Fibroblast of peridontal ligament (primary cell): ENCODE data around the gene PAFAH1B2.
"Not testable (repeated sequence)": the region's sequence is repeated elsewhere in the genome, so short reads cannot be mapped to it uniquely, and the experiment has no call there.

Experiments
- DNase-seq: peaks from one replicate; pipeline ENCODE4 v3.0.0-alpha.2; 2010; ENCODE audit errors: extremely low read depth

Gene PAFAH1B2

DNA sequence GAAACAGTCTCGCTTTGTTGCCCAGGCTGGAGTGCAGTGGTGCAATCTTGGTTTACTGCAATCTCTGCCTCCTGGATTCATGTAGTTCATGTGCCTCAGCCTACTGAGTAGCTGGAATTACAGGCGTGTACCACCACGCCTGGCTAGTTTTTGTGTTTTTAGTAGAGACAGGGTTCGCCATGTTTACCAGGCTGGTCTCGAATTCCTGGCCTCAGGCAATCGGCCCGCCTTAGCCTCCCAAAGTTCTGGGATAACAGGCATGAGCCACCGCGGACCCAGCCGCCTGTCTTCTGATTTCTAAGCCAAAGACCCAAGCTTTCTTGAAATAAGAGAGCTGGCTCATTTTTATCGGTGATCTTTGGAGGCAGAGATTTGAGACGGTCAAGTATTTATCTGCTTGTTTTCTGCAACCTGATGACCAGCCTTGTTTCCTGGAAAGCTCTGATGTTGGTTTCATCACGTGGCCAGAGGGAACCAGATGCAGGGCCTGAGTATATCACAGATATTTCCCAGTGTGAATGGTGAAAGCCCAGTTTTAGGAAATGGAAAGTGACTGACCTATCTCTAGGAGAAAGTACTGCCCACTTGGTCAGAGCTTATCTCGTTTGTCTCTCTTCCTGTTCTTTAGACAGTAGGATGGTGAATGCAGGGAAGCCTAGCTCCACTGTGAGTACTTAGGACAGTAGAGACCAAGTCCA lies 28.8 kb downstream of the PAFAH1B2 start:
- peak; percentile 62 for DNase-seq

DNA sequence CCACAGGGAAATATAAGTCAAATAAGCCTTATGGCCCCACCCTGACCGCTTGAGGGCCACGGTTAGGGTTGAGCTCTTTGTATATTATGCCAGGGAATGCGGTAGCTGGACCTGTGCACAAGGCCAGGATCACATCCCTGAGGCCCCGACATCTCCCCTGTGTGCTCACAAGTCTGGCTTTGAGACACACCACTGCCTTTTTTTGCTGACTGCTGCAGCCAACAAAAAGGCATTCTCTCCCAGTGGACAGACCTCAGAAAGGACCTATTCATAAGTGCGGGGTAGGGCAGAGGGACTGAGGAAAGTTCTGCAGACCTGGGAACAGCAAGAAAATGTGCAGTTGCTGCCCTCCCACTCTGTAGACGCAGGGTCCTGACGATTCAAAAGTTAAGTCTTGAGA lies 31.0 kb downstream of the PAFAH1B2 start:
- DNase-seq, result no peak

DNA sequence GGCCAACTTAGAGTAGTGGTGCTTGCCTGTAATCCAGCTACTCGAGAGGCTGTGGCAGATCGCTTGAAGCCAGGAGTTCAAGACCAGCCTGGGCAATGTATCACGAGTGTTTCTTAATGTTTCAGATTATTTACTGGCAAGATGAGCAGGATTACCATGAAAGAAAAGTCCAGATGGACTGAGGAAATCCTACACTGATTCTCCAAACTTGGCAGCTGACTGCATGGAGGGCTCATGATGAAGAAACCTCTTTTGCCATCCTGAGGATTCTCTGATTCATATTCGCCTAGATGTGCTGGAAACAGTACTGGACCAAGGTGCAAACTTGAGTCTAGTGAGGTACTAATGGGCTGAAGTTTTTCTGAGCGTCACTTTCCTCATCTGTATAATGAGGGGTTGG lies 31.7 kb downstream of the PAFAH1B2 start:
- peak; percentile 55 for DNase-seq

DNA sequence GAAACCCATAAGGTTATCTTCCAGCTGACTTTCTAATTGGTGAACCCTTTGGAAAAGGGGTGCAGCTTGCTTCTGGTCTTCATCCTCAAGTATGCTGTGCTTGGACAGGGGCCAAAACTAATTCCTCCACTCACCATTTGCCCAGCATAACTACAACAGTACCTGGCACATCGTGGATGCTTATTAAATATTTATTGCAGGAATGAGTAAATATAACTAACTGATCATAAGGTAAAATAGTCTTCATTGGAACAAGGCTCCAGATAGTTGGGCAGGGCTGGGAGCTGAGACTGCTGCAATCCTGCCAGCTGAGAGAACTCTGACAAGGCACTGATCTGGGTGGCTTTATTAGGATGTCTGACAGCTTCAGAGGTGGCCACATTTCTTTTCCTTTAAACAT lies 32.1 kb downstream of the PAFAH1B2 start:
- DNase-seq, result no peak

DNA sequence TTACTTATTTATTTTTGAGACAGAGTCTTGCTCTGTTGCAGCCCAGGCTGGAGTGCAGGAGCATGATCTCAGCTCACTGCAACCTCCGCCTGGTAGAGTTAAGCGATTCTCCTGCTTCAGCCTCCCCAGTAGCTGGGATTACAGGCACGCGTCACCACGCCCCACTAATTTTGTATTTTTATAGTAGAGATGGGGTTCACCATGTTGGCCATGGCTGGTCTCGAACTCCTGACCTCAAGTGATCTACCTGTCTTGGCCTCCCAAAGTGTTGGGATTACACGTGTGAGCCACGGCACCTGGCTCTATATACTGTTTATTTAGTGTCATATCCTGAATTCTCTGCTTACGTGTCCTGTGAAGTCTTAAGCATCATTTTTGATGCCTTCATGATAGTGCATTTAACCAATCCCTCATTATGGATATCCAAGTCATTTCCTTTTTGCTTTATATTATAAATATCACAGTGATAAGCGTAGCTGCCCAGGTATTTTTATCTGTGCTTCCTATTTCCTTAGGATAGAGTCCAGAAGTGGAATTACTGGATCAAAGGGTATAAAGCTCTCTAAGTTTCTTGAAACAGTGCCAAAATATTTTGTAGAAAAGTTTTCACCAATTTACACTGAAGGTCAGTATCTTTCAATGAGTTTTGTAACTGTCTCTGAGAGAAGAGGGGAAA lies 33.6 kb downstream of the PAFAH1B2 start:
- no peak for DNase-seq

DNA sequence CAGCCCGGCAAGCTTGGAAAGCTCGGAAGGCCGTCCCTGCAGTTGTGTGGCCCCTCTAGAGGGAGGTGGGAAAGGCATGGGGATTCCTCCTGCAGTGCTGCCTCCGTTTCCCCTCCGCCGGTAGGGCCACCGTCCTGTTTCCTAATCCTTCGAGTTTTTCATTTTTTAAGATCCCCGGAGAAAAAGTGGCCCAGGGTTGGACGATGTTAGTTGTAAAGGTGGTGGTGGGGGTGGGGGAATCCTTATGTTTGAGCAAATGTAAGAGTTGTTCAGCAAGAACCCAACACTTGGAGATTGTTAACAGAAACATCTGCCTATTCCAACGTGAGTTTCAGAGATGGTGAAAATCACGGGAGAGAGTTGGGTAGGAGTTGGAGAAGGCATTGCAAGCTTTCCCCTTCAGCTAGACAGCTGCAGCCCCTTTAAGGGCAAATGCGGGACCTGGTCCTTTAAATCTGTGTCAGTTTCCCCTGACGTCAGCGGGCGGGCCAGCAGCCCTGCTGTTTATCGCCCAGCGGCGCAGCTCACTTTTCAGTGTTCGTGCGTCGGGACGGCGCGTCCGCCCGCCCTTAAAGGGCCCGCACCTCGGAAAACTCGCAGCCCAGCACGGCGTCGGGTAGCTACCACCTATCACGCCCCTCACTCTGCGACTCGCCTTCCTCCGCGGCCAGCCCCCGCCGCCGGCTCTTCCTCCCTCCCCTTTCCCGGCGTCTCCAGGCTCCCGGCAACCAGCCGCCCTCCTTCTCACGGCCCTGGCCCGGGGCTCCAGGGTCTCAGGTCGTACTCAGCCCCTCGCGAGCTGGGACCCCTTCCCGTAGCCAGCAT lies 34.3 kb downstream of the PAFAH1B2 start, which contains the start of gene SIDT2:
Gene SIDT2 (plus strand): TSS at position 534 of the 825 bp plus-strand sequence. CDS start 521 bp downstream, outside the sequence.
- peak; percentile 88 for DNase-seq

DNA sequence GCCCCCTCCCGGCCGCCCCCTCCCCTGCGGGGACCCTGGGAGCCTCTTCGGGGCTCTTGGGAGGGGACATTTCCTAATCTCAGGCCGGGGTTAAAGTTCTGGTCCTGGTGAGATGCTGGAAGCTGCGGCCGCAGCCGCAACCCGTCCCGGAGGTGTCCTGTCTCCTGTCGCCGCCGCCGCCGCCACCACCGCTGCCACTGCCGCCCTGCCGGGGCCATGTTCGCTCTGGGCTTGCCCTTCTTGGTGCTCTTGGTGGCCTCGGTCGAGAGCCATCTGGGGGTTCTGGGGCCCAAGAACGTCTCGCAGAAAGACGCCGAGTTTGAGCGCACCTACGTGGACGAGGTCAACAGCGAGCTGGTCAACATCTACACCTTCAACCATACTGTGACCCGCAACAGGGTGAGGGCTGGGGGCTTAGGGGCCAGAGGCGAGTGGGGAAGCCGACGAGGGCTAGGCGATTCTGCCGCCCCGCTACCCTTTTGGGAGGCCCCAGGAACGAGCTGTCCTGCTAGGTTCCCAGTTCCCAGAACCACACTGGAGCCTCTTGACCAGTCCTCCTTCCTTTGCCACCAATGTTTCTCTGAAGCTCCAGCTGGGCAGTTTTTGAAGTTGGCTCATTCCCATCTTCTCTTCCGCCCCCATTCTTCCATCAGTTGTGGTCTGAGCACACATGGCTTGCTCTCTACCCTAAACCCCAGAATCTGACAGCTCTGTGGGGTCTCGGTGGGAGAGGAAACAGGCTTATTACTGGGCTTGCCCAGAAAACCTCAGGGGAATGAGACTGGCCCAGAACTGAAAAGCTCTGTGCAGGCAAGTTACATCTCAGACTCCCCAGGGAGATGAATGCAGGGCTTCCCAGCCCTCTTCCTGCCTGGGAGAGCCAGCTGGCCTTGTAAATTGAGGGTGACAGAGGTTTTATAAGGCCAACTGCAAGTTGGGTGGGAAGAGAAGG lies 35.2 kb downstream of the PAFAH1B2 start:
- DNase-seq, result peak; percentile 57

DNA sequence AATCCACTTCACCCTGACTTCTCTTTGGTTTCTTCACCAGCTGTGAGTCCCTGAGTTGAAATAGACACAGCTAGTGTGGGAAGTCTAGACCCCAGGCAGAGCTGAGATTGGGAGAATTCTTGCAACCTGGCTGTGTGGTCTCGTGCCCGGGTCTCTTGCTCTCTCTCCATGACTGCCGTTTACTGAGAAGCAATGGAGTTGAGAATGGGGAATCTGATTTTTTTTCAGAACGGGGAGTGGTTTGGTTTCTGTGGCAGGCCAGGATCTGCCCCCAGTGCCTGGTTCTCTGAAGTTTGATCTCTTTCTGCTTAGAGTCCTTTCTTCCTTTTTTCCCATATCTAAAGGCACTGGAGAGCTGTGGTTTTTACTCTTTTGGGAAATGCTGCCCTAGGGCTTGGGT lies 35.9 kb downstream of the PAFAH1B2 start:
- DNase-seq, result peak; percentile 75

DNA sequence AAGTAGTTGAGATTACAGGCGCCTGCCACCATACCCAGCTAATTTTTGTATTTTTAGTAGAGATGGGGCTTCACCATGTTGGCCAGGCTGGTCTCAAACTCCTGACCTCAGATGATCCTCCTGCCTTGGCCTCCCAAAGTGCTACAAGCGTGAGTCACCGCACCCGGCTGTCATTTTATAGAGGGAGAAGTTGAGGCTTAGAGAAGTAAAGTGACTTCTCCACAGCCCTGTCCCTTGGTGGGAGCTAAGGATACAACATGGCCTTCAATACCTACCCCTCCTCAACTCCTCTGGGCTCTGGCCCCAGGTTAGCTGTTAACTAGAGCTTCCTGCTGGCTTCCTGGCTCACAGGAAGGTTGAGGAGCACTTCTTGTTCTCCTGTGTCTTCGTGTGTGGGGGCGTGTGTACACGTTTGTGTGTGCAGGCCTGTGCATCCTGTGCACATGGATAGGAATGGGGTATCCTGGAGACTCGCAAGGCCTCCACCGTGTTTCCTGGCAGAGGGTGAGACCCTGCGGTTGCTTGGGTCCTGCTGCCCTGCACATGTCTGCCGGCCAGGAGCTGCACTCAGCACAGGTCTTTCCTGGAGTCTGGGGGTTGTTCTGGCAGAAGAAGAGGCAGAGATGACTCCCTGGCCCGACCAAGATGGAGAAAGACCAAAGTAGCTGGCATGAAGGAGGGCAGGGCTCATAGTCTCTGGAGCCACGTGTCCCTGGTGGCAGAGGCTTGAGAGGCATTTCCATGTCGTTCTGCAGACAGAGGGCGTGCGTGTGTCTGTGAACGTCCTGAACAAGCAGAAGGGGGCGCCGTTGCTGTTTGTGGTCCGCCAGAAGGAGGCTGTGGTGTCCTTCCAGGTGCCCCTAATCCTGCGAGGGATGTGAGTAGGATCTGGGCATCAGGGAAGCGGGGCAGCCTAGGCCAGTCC lies 36.8 kb downstream of the PAFAH1B2 start:
- DNase-seq, result peak; percentile 69

DNA sequence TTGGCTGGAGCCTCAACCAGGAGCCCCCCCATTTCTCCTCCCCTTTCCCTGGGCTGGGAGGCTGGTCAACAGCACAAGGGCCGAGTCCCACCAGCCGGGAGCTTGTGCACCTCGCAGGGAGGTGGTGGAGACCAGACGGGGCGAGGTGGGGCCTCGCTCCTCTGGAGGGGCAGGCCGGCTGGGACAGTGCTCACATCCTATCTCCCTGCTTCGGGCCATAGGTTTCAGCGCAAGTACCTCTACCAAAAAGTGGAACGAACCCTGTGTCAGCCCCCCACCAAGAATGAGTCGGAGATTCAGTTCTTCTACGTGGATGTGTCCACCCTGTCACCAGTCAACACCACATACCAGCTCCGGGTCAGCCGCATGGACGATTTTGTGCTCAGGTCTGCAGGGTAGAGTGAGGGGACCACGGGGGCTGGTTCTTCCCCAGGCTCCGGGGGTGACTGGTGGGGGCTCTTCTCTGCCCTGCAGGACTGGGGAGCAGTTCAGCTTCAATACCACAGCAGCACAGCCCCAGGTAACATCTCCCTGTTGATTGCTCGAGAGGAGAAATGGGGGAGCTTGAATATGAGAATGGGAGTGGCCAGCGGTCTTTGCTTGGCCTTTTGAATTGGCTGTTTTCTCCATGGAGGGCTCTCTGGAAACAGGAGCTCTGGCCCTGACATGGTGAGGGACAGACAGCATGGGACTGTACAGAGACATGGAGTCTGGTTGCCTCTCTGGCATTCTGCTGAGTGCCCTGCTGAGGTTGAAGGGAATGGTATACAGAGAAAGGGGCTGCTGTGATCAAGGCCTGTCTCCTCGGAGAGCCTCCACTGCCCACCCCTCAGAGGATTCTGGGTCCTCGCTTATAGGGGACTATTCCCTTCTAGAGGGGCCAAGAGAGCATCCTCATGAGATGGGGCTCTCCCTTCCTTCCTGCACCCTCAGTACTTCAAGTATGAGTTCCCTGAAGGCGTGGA lies 37.8 kb downstream of the PAFAH1B2 start:
- DNase-seq, result no peak

DNA sequence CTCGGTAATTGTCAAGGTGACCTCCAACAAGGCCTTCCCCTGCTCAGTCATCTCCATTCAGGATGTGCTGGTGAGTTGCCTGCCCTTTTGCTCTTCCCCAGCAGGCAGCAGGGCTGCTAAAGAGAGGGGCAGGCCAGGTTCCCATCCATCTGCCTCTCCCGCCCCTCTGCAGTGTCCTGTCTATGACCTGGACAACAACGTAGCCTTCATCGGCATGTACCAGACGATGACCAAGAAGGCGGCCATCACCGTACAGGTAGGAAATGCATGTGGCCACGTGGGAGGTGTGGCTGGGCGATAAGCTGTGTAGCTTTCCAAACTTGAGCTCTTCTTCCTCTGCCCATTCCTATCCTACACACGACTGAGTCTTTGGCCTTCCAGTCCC lies 38.5 kb downstream of the PAFAH1B2 start:
- no peak for DNase-seq

DNA sequence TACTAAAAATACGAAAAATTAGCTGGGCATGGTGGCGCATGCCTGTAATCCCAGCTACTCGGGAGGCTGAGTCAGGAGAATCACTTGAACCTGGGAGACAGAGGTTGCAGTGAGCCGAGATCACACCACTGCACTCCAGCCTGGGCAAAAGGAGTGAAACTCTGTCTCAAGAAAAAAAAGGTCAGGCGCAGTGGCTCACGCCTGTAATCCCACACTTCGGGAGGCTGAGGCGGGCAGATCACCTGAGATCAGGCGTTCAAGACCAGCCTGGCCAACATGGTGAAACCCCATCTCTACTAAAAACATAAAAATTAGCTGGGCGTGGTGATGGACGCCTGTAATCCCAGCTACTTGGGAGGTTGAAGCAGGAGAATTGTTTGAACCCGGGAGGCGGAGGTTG lies 39.1 kb downstream of the PAFAH1B2 start:
- DNase-seq, result not testable (repeated sequence)

DNA sequence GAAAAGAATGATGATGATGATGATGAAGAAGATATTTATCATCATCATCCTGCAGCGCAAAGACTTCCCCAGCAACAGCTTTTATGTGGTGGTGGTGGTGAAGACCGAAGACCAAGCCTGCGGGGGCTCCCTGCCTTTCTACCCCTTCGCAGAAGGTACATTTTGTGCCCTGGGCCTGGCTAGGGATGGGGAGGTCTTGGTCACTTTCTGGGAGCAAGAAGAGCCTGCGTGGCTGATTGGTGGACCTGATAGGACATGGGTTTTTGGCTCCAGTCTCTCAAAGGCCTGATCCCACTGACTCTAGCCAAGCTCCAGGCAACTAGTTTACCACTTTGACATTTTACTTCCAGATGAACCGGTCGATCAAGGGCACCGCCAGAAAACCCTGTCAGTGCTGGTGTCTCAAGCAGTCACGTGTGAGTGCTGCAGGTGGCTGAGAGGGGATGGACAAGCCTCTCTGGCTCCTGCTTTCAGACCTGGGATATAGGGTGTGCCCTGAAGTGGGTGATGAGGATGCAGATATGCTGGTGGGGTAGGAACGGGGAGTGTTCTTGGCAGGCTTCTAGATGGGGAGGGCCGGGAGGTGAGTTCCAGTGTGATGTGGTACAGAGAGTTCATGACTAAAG lies 39.8 kb downstream of the PAFAH1B2 start:
- no peak for DNase-seq

DNA sequence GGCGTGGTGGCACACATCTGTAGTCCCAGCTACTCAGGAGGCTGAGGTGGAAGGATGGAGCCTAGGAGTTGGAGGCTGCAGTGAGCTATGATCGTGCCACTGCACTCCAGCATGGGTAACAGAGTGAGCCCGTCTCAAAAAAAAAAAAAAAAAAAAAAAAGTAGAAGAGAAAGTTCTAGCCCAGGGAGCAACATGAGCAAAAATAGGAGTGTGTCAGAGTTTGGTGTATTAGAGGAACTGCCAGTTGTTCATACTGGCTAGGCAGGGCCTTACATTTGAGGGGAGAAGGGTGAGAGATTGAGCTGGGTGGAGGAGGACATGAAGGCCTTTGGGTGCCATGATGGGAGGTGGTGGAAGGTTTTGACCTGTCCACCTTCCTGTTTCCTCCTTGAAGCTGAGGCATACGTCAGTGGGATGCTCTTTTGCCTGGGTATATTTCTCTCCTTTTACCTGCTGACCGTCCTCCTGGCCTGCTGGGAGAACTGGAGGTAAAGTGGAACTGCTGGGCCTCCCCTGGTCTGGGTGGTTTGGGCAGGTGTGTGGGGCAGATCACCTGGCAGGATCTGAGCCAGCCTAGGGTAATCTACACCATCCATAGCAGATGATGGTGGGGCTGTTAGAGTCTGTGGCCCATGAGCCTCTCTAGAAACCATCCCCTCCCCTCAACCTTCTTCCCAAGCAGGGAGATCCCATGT lies 41.8 kb downstream of the PAFAH1B2 start:
- no peak for DNase-seq

DNA sequence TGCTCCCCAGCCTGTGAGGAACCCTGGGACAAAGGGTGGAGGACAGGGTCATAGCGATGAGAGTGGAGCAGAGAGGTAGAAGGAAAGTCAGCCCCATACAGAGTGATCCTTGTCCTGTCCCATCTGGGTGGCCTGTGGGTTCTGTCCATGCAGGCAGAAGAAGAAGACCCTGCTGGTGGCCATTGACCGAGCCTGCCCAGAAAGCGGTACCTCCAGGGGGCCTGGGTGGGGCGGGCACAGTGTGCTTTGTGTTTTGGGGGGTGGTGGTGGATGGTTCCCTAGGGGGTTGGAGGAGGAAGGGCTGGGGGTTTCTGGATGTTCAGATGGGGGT lies 42.3 kb downstream of the PAFAH1B2 start:
- no peak for DNase-seq

DNA sequence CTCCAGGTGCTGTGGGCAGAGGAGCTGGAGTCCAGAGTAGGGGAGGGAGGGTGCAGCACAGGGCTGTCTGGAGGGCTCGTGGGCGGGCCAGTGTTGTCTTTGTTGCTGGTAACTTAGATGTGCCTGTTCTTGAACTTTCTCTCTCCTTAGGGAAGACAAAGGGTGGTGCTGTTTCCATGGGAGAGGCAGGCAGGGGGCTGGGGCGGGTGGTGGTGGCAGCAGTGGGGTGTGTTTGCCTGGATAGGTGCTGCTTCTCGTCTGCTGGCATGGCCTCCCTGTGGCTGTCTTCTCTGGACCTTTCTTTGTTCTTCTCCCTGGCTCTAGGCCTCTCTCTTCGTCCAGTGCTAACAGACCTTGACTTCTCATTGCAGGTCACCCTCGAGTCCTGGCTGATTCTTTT lies 42.9 kb downstream of the PAFAH1B2 start:
- no peak for DNase-seq

DNA sequence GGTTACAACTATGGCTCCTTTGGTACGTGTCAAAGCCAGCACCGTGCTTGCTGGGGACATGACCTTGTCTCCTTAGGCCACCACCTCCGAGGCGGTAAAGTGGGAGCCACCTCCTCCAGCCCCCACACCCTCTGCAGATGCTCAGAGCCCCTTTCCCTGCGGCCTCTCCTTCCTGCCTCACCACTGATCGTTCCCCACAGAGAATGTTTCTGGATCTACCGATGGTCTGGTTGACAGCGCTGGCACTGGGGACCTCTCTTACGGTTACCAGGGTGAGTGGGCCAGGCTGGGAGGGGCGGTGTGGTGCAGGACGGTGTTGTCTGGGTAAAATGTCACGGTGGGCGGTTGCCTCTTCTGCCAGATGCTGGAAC lies 43.3 kb downstream of the PAFAH1B2 start:
- DNase-seq, result no peak

DNA sequence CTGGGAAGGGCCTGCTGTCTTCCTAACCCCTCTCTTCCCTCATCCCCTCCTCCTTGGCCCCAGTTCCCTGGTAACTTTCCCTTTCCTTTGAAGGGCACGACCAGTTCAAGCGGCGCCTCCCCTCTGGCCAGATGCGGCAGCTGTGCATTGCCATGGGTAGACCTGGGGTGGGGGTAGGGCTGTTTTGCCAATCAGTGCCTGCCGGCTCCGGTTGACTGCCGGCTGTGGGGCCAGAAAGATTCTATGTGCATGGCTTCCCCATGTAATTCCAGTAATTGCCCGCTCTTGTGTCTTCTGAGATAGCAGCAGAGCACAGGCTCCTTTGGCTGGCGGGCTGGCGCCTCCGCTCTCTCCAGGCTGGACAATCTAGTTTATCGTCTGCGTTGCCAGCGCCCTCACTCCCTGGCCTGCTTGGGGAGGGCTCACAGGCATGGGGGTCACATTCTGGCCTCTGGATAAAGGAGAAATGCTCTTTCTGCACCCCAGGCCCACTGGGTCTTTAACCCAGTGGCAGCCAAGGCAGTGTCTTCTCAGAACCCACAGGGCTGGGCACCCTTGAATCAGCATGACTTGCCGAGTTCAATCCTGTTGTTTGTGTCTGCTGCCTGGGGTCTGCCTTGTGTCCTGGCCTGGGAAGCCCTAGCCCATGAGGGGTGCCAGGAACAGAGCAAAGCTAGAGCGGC lies 43.9 kb downstream of the PAFAH1B2 start:
- no peak for DNase-seq
